Adrenal gland (tissue), 12 donors: Measurements from ENCODE around the gene WDR91. TPM values are rescaled to one million over a fixed set of nuclear protein-coding genes. Genes with fewer than 3 reads are reported as not detected.

ENCODE experiments used
- DNase-seq, 7 donors: peaks; one replicate each; pipeline ENCODE4 v3.0.0-alpha.2; 2019 to 2020
- H3K27ac ChIP-seq, 5 donors: fragments of 200-600 bp; sonication (generic) in 4 of 5; 1 replicate in 3 of 5; 2 replicates in 2 of 5; pipeline versions ENCODE4 v1.5.1 to v1.8.0; 2016 to 2020; ENCODE audit warnings: mild to moderate bottlenecking in 1 of 5
- H3K27me3 ChIP-seq: fragments of 200-600 bp; 2 replicates; pipeline ENCODE4 v1.8.0; 2021
- H3K36me3 ChIP-seq, 2 donors: fragments of 200-600 bp; replicated peaks in 1 of 2; 1 replicate in 1 of 2; 2 replicates in 1 of 2; pipeline versions ENCODE4 v1.5.1 to v1.8.0; 2018 to 2022
- H3K4me1 ChIP-seq, 2 donors: fragments of 200-600 bp; replicated peaks in 1 of 2; 1 replicate in 1 of 2; 2 replicates in 1 of 2; pipeline versions ENCODE4 v1.5.1 to v1.8.0; 2018 to 2021
- H3K4me3 ChIP-seq, 4 donors: fragments of 200-600 bp; sonication (generic) in 3 of 4; one replicate each; pipeline ENCODE4 v1.5.1; 2016 to 2018
- H3K9me3 ChIP-seq, 3 donors: fragments of 200-600 bp; sonication (generic) in 1 of 3; replicated peaks in 1 of 3; 1 replicate in 2 of 3; 2 replicates in 1 of 3; pipeline versions ENCODE4 v1.5.1 to v1.8.0; 2016 to 2021
- CTCF ChIP-seq, 6 experiments: fragments of 450-650 bp in 4 of 6; fragments of 200-600 bp in 2 of 6; sonication (generic) in 1 of 6; IDR thresholded peaks; 1 replicate in 5 of 6; 2 replicates in 1 of 6; pipeline versions ENCODE4 v1.5.1 to v1.8.0; 2016 to 2021; ENCODE audit warnings: antibody characterized with exemption in 6 of 6, mild to moderate bottlenecking in 2 of 6, moderate library complexity in 1 of 6
- POLR2A ChIP-seq, 2 donors: fragments of 450-650 bp; IDR thresholded peaks; one replicate each; pipeline ENCODE4 v1.6.1; 2017; ENCODE audit warnings: antibody characterized with exemption in 2 of 2, mild to moderate bottlenecking in 2 of 2, moderate library complexity in 1 of 2
- WGBS, 4 donors: extraction: QIAGEN DNeasy Blood & Tissue Kit in 2 of 4; methylation state at CpG; one replicate each; pipeline versions ENCODE4 v1.1.5 to v1.1.7; 2013 to 2017; 5-methylcytosine and 5-hydroxymethylcytosine counted together
- intact Hi-C, 2 donors: fragments of 100-400 bp; cut with DNase I; formaldehyde crosslinking; loops; one replicate each; pipeline versions ENCODE4 v1.14.1 to v1.15.0; 2022 to 2023
- microRNA-seq, 3 donors: library from miRNA; unstranded; fragments of <30 nt; microRNA quantifications; one replicate each; pipeline ENCODE4, GENCODE V29; 2017 to 2020
- polyA plus RNA-seq, 3 donors: library from polyadenylated mRNA; stranded (reverse); fragments of 200-250 nt in 2 of 3; fragments of 350-450 nt in 1 of 3; fragmentation: Illumina TruSeq in 1 of 3; extraction: RNeasy Lipid Tissue Mini Kit (QIAGEN cat#74804) in 1 of 3; gene quantifications; one replicate each; pipeline ENCODE4 v1.2.3, GENCODE V29; 2013 to 2014
- small RNA-seq, 2 donors: library from RNA; depleted of rRNA; stranded (forward); fragments of <200 nt; gene quantifications; one replicate each; pipeline ENCODE3, GENCODE V24; 2016
- total RNA-seq, 9 donors: library from RNA; depleted of rRNA in 4 of 9; stranded (reverse); fragments of >200 nt in 4 of 9; fragments of 120-200 nt in 1 of 9; fragmentation: NEBNext Ultra II Directional in 1 of 9; extraction: Animal tissue kit (Norgen Biotek cat#: 25700) in 1 of 9; gene quantifications; one replicate each; pipeline versions ENCODE4 v1.1.0 to v1.2.4, GENCODE V29; 2013 to 2023
- donor health status: healthy with polysubstance abuse.
- donor health status: Bipolar disorder and iron deficiency.
- donor health status: DM: yes; HTN: yes; CAD: no.
- donor health status: DM: no; HTN: no; CAD: no.
- donor health status: DM: no; HTN: no; CAD: no.
- donor health status: DM: yes; HTN: yes; CAD: no.

WDR91 gene
- total and polyA plus RNA-seq, 12 donors = 6.8 to 29.6 (median 15.5) TPM

- no peaks in the 10 kb centered on the region for H3K9me3 ChIP-seq
- TF ChIP-seq POLR2A (IDR thresholded peaks at IDR 0.05) = peak in 1 of 2 donors; percentile 36
- no peak for TF ChIP-seq CTCF (IDR thresholded peaks at IDR 0.05)
- peak overlapping the region; percentile 15 to 63 (median 32) for H3K27ac ChIP-seq
- H3K4me3 ChIP-seq = no peak overlapping the region
- WGBS, 4 donors = 42 to 66% (median 56%) methylated on average over 2 to 3 of the region's 3 CpGs
- H3K4me1 ChIP-seq = peaks cover 31 to 32% of the 10 kb centered on the region in 2 donors
- DNase-seq = peak in 6 of 7 donors; percentile 42 to 82 (median 64)
- no peaks in the 10 kb centered on the region for H3K27me3 ChIP-seq
- H3K36me3 ChIP-seq = no peaks in the 10 kb centered on the region
- intact Hi-C loops = no loop called here
Measured at GRCh38 chr7:135143885-135144668, 67.2 kb downstream of the WDR91 start.

Small RNA genes within 50 kb of the gene (microRNA-seq; reads per million reads assigned to microRNA genes)
- 0.28 to 0.45 (median 0.38) reads per million in 3 donors for gene MIR6509

Small RNA genes within 50 kb of the gene (small RNA-seq; reads per million reads assigned to genes)
- 0 to 0.12 reads per million in 2 donors for gene MIR6509

Other genes with a start within 250 kb of the WDR91 start
- gene AGBL3, start 225.0 kb downstream of the WDR91 start, total RNA-seq = 1 to 10 TPM in 7 of 9 donors, under 1 TPM in 2; 0.28 to 7.3 (median 2.0) TPM
- 1 to 10 TPM in 2 of 3 donors, under 1 TPM in 1; 0.97 to 2.0 (median 1.2) TPM for gene AGBL3, start 225.0 kb downstream of the WDR91 start, polyA plus RNA-seq
- gene TMEM140, start 63.5 kb downstream of the WDR91 start, total RNA-seq = 10 to 100 TPM in 8 of 9 donors, 1 to 10 TPM in 1; 9.4 to 62.9 (median 29.5) TPM
- gene TMEM140, start 63.5 kb downstream of the WDR91 start, polyA plus RNA-seq = 10 to 100 TPM; 10.9 to 18.3 (median 14.6) TPM
- gene CYREN, start 40.8 kb downstream of the WDR91 start, total RNA-seq = 10 to 100 TPM; 35.0 to 66.2 (median 51.6) TPM
- 10 to 100 TPM; 33.1 to 45.8 (median 42.3) TPM for gene CYREN, start 40.8 kb downstream of the WDR91 start, polyA plus RNA-seq
- gene STRA8, start 22.3 kb upstream of the WDR91 start, total RNA-seq = not detected
- not detected for gene STRA8, start 22.3 kb upstream of the WDR91 start, polyA plus RNA-seq